GM18526 (cell line): ENCODE measurements around the gene ADAM10.

Experiments
- POLR2A ChIP-seq: IDR thresholded peaks from 3 replicates; pipeline ENCODE4 v1.6.1; 2011; ENCODE audit not compliant: insufficient read length; ENCODE audit errors: extremely low read depth

The ADAM10 gene

GRCh38 chr15:58549785-58550074 lies 199.8 kb downstream of the ADAM10 start:
- no peak for TF ChIP-seq POLR2A

DNA sequence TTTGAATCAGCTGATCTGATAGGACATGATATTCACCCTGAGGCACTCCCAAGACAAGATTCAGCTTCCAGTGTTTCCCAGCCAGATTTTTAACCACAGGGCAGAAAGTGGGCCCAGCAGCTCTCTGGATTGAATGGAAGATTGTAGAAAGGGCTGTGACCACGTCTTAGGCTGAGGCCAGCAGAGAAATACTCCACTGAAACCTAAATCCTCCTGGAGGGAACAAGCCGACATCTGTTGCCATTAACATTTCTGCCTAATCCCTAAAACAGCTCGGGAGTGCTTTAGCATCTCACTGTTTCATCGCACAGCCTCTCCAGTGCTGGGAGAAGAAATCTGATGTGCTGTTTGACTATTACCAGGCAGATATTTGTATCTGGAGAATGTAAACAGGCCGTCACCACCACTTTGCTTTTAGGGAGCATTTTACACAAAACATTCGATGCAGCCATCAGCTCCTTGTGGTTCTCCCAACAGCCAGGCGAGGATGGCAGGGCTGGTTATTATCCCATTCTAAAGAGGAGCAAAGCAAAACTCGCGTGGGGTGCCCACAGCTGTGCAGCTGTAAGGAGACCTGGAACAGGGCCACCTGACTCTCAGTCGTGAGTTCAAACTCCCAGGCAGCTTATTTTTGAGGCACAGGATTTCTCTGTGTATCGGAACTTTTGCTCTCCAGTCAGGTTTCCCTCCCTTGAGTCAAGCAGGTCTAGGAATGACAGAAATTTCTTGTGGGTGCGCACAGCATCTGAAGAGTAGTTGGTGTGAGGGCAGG lies 200.3 kb downstream of the ADAM10 start:
- TF ChIP-seq POLR2A: no peak

DNA sequence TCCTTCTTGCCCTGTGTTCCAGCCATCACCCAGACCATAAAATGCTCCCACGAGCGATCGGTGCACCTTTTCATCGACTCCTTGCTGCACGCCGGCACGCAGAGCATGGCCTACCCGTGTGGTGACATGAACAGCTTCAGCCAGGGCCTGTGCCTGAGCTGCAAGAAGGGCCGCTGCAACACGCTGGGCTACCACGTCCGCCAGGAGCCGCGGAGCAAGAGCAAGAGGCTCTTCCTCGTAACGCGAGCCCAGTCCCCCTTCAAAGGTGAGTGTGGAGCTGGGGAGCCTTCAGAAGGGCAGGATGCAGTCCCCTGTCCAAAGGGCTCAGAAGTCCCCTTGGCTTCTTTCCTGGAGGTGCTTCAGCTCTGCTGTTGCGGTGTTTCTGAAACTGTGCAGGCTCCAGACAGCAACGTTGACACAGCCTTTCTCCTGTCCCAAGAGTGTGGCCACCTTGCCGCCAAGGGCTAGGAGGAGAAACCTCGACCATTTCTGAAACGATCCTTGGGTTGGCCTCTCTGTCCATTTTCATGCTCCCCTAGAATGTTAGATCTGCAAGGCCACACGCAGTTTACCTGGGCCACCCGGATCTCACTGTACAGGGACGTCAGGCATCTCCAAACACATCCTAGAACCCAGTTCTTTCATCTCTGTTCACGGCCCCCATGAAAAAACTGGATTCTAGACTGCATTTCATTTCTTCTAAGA lies 201.0 kb downstream of the ADAM10 start:
- TF ChIP-seq POLR2A: no peak

GRCh38 chr15:58547628-58548307 lies 201.7 kb downstream of the ADAM10 start:
- TF ChIP-seq POLR2A: no peak

- no peak for TF ChIP-seq POLR2A
Observed at GRCh38 chr15:58546635-58547627, 202.6 kb downstream of the ADAM10 start.

GRCh38 chr15:58546066-58546591 lies 203.4 kb downstream of the ADAM10 start:
- no peak for TF ChIP-seq POLR2A

- no peak for TF ChIP-seq POLR2A
Observed at GRCh38 chr15:58545307-58546065, 204.0 kb downstream of the ADAM10 start.

- no peak for TF ChIP-seq POLR2A
Observed at GRCh38 chr15:58544756-58545155, 204.8 kb downstream of the ADAM10 start.

DNA sequence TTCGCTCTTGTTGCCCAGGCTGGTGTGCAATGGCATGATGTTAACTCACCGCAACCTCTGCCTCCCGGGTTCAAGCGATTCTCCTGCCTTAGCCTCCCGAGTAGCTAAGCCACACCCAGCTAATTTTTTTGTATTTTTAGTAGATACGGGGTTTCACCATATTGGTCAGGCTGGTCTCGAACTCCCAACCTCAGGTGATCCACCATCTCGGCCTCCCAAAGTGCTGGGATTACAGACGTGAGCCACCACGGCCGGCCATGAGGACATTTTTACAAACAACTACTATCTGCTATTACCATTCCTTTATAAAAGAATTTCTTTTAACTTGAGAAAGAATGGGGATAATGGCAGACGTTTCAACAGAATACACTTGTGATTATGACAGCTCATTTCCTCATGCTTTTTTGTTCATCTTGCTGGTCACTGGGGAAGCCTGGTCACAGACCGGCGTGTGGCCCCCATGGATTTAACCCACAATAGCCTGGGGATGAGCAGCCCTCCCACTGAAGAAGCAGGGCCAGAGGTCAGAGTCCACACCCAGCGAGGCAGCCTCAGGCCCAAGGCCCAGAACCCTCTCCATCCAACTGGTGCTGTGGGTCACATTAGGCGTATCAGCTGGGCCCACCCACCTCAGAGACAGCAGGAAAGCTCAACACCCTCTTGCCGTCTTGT lies 205.7 kb downstream of the ADAM10 start:
- no peak for TF ChIP-seq POLR2A

- TF ChIP-seq POLR2A: no peak
Observed at GRCh38 chr15:58541410-58542087, 208.0 kb downstream of the ADAM10 start.

DNA sequence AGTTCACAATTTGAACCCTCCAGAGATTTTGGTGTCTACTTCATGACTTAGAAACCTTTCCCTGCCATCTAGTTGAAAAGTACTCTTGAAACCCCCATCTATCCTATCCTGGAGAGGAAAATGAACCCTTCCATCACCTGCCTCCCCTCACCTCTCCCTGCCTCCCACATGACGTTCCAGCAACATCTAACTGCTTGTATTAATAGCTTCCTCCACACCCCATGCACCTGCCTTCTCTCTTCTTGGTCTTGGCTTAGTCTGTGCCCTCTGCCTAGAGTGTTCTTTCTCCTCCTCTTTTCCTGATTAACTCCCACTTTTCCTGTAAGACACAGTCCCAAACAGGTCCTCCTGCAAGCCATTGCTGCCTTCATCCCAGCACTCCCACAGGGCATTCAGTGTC lies 210.0 kb downstream of the ADAM10 start:
- no peak for TF ChIP-seq POLR2A

- TF ChIP-seq POLR2A: no peak
Observed at GRCh38 chr15:58538901-58539300, 210.6 kb downstream of the ADAM10 start.
